Dendritic cell treated with granulocyte-macrophage colony-stimulating factor and Interleukin-4, amounts not matched to agents 40 ng/mL and 50 ng/mL, for 4 days (primary cell): ENCODE data around the gene SARNP.

Experiments
- H3K27ac Mint-ChIP-seq: one replicate; pipeline ENCODE4 v1.8.0; 2022; ENCODE audit warnings: mild to moderate bottlenecking, mixed read lengths
- H3K27me3 Mint-ChIP-seq: one replicate; pipeline ENCODE4 v1.8.0; 2022; ENCODE audit warnings: mild to moderate bottlenecking, mixed read lengths
- H3K36me3 Mint-ChIP-seq: one replicate; pipeline ENCODE4 v1.8.0; 2022; ENCODE audit warnings: low read depth, mixed read lengths
- H3K4me1 Mint-ChIP-seq: one replicate; pipeline ENCODE4 v1.8.0; 2022; ENCODE audit warnings: low read depth, mixed read lengths
- H3K4me3 Mint-ChIP-seq: one replicate; pipeline ENCODE4 v1.8.0; 2022; ENCODE audit warnings: mild to moderate bottlenecking, moderate library complexity, mixed read lengths
- H3K9me3 Mint-ChIP-seq: one replicate; pipeline ENCODE4 v1.8.0; 2022; ENCODE audit warnings: mixed read lengths
- intact Hi-C: fragments of 100-400 bp; cut with micrococcal nuclease; formaldehyde crosslinking; loops from one replicate; pipeline ENCODE4 v1.15.0; 2022

The SARNP gene

DNA sequence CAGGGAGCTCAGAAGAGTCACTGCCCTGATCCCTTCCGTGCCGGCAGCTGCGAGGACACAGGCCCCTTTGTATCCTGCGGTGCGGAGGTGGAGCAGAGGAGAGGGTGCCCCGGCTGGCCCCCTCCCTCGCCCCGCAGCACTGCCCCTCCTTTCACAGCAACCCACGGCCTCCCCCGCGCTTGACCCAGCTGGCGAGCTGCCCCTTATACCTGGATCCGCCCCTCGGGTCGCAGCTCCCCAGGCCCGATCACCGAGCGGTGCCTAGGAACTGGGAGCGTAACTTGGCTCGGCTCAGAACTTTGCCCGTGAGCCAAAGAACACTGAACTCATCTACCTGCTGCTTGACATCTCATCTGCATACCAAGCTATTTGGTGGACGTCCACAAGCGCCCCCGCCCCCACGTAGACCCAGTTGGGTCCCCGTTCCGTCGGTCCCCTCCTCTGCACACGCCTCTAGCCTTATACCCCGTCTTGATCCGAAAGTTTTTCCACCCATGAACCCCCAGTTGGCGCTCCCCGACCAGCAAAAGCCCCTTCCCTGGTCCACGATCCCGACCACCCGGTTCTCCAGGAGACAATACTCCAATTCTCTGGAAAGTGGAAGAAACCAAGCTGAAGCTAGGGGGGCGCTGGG lies 12.6 kb upstream of the SARNP start:
- peaks cover 48% of the 10 kb centered on the region for H3K36me3 Mint-ChIP-seq
- no peaks in the 10 kb centered on the region for H3K9me3 Mint-ChIP-seq
- peaks cover 77% of the 10 kb centered on the region for H3K4me1 Mint-ChIP-seq
- peak overlapping the region; percentile 98 for H3K27ac Mint-ChIP-seq
- peak overlapping the region; percentile 98 for H3K4me3 Mint-ChIP-seq
- no peaks in the 10 kb centered on the region for H3K27me3 Mint-ChIP-seq
- intact Hi-C loops, result loop anchor here (1.0 kb wide), 3 partner anchors 12 to 97 kb away; partner anchors contain the start of genes ORMDL2 and PYM1

DNA sequence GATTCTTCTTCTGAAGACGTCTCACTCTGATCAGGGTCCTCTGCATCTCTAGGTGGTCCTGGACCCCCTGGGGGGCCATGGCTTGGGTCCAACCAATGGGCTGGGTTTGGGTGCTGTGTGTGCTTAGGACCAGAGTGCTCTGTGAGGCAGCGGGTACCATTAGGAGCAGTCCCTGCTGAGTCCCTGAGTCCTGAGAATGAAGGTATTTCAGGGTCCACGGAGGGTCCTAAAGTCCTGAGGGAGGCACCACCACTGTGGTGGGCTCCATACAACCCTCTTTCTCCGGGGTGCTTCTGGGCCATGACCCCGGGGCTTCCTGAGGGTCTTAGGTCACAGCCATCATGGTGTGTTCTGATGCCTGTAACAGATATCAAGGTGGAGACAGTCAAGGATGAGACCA lies 10.8 kb upstream of the SARNP start:
- Mint-ChIP-seq H3K27ac (peak overlapping the region; percentile 98), H3K27me3 (no peaks in the 10 kb centered on the region), H3K36me3 (peaks cover 43% of the 10 kb centered on the region), H3K4me3 (peak overlapping the region; percentile 98), H3K9me3 (no peaks in the 10 kb centered on the region), H3K4me1 (peaks cover 77% of the 10 kb centered on the region)
- intact Hi-C loops, result no loop called here

DNA sequence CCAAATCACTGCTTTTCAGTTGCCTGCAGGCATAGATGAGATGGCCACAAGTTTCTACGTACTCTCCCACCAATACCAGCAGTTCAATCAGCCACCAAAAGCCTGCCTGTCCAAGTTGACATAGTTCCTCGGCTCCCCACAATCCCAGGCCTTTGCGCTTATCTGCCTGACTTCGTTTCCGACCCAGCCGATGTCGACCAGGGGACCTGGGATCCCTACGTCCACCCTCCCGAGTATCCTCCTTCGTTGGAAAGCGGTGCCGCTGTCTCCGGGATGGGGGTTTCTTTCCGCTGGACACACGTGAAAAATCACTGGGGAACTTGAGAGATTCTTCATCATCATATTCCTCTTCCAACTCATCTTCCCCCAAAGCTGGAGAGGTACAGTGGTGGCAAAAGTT lies 10.3 kb upstream of the SARNP start:
- Mint-ChIP-seq H3K27ac (peak overlapping the region; percentile 98), H3K27me3 (no peaks in the 10 kb centered on the region), H3K4me1 (peaks cover 78% of the 10 kb centered on the region), H3K4me3 (peak overlapping the region; percentile 42), H3K9me3 (no peaks in the 10 kb centered on the region), H3K36me3 (peaks cover 46% of the 10 kb centered on the region)
- intact Hi-C loops, result no loop called here

DNA sequence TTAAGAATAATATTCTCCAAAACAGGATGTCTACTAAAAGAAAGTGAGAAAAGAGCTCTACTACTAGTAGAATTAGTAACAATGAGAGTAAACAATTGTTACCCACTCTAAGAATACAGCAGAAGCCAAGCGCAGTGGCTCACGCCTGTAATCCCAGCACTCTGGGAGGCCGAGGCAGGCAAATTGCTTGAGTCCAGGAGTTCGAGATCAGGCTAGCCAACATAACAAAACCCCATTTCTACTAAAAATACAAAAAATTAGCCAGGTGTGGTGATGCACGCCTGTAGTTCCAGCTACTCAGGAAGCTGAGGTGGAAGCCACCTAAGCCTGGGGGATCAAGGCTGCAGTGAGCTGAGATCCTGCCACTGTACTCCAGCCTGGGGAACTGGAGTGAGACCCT lies 7.2 kb upstream of the SARNP start:
- intact Hi-C loops, result no loop called here
- H3K9me3 Mint-ChIP-seq, result no peaks in the 10 kb centered on the region
- peak overlapping the region; percentile 19 for H3K27ac Mint-ChIP-seq
- peaks cover 56% of the 10 kb centered on the region for H3K4me1 Mint-ChIP-seq
- H3K4me3 Mint-ChIP-seq, result no peak overlapping the region
- no peaks in the 10 kb centered on the region for H3K27me3 Mint-ChIP-seq
- H3K36me3 Mint-ChIP-seq, result peaks cover 66% of the 10 kb centered on the region

DNA sequence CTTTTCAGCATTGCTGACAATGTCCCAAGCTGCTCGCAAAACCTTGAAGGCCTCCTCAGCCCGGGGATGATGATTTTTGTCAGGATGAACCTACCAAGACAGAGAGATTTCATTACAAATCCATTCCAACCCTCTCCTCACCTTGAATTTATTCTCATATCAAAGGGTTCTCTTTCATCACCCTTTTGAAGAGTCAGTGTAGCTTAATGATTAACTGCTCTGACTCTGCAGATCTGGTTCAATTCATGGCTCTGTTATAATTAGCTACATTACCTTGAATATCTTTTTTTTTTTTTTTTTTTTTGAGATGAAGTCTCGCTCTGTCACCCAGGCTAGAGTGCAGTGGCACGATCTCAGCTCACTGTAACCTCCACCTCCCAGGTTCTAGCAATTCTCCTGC lies 5.9 kb upstream of the SARNP start:
- Mint-ChIP-seq H3K9me3 (no peaks in the 10 kb centered on the region), H3K27ac (no peak overlapping the region), H3K36me3 (peaks cover 73% of the 10 kb centered on the region), H3K27me3 (no peaks in the 10 kb centered on the region), H3K4me1 (peaks cover 65% of the 10 kb centered on the region), H3K4me3 (no peak overlapping the region)
- intact Hi-C loops, result no loop called here

DNA sequence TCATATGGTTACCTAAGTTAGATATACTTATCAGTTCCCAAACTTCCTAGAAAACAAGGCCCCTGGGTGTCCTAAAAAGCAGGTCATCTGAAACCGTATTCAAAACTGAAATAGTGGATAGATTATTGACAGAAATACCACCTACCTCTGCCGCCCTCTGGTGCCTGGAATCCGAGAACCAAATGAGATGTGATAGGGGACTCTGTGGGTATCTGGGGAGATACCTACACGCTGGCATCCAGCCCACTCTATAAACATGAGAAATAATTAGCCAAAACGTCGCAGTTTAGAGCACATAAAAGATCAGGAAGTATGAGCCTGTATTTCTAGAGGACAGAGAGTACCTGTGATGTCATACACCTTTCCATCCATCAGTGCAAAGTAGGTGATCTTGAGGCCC lies 4.7 kb upstream of the SARNP start:
- Mint-ChIP-seq H3K27ac (no peak overlapping the region), H3K4me3 (no peak overlapping the region), H3K9me3 (no peaks in the 10 kb centered on the region), H3K4me1 (peaks cover 53% of the 10 kb centered on the region), H3K27me3 (no peaks in the 10 kb centered on the region), H3K36me3 (peaks cover 62% of the 10 kb centered on the region)
- intact Hi-C loops, result no loop called here

DNA sequence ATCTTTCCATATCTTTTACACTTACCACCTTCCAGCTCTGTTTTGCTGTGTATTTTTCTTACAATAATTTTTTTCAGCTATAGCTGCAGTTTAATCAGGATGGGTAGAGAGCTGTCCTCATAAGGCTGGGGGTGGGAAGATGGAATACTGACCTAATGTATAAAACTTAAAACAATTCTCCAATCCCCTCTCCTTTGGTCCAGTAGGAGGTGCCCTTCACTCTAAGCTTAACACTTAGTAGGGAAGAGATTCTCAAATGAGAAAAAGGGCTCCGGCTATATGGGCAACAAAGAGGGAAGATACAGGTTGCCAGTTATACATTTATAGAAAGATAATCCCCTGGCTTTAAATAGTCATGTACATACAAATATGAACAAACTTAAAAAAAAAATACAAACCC lies 3.2 kb upstream of the SARNP start:
- Mint-ChIP-seq H3K36me3 (peaks cover 57% of the 10 kb centered on the region), H3K4me3 (no peak overlapping the region), H3K27ac (no peak overlapping the region), H3K9me3 (no peaks in the 10 kb centered on the region), H3K27me3 (no peaks in the 10 kb centered on the region), H3K4me1 (peaks cover 38% of the 10 kb centered on the region)
- intact Hi-C loops, result no loop called here

DNA sequence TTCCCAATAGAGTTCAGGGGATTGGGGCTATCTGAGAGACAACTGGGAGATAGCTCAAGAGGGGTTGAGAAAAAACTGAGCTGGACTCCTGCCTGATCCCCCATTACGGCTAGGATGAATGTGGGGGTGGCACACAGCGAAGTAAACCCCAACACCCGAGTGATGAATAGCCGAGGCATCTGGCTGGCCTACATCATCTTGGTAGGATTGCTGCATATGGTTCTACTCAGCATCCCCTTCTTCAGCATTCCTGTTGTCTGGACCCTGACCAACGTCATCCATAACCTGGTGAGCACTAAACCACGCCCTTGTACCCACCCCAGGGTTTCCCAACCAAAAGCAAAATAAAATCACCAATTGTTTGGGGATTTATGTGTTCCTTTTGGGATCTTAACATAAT lies 1.4 kb upstream of the SARNP start:
- Mint-ChIP-seq H3K36me3 (peaks cover 71% of the 10 kb centered on the region), H3K4me3 (no peak overlapping the region), H3K4me1 (peaks cover 34% of the 10 kb centered on the region), H3K27me3 (no peaks in the 10 kb centered on the region), H3K27ac (no peak overlapping the region), H3K9me3 (no peaks in the 10 kb centered on the region)
- intact Hi-C loops, result loop anchor here (1.0 to 10.0 kb wide), 3 partner anchors 10 to 286 kb away; partner anchors contain the start of genes DNAJC14 and PA2G4

DNA sequence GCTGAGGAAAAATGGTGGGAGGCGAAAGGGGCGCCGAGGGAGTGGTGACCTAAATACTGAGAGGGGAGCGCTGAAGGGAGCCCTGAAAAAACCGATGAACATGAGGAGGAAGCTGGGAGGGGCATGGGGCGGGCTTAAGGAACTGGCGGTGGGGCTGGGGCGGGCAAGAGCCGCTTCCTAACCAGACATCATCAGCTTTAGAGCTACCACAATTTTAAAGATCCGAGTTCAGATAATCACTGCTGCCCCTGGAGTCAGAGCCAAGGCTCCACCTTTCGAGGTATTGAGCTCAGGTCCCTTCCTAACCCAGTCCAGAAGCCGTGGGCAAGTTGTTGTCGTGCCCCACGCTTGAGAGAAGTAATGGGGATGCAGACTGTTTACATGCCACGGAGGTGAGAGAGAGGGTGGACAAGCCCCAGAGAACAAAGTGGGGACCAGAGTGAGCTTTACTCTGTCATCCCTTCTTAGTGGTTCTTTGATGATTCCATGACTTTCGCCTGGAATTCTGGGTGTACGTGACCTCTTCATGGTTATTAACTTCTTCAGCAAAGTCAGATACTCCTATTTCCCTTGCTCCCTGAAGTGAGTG lies 710 bp upstream of the SARNP start:
- H3K27me3 Mint-ChIP-seq, result no peaks in the 10 kb centered on the region

DNA sequence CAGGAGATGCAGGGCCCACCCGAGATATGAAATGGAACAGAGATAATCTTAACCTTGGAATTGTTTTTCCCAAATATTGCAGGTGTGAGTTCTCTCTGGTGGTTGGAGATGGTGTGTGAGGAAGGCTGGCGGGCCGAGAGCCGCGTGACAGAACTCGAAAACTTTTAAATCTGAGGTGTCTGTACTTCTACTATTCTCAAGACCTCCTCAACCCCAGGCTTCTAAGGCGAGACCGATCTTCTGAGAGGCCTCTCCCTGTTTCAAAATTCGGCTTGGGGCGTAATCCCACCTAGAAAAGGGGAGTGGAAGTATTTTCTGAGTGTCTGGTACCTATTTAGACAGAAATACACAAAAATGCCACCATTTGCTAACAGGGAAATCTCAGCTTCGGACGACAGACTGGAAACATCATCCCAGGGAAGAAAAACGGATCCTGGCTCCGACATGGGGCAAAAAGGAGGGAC lies 611 bp downstream of the SARNP start:
- H3K9me3 Mint-ChIP-seq, result no peaks in the 10 kb centered on the region
- no peak overlapping the region for H3K27ac Mint-ChIP-seq
- intact Hi-C loops, result loop anchor here (1.0 to 10.0 kb wide), 4 partner anchors 30 to 288 kb away; partner anchors contain the start of genes PA2G4 and PYM1
- peaks cover 42% of the 10 kb centered on the region for H3K4me1 Mint-ChIP-seq
- H3K27me3 Mint-ChIP-seq, result no peaks in the 10 kb centered on the region
- H3K4me3 Mint-ChIP-seq, result no peak overlapping the region
- peaks cover 67% of the 10 kb centered on the region for H3K36me3 Mint-ChIP-seq

More for the DNA sequence above, 710 bp upstream of the SARNP start:
- intact Hi-C loops, result loop anchor here (1.0 to 10.0 kb wide), 3 partner anchors 11 to 287 kb away; partner anchors contain the start of genes DNAJC14 and PA2G4
- no peaks in the 10 kb centered on the region for H3K9me3 Mint-ChIP-seq
- no peak overlapping the region for H3K4me3 Mint-ChIP-seq
- peaks cover 32% of the 10 kb centered on the region for H3K4me1 Mint-ChIP-seq
- peaks cover 68% of the 10 kb centered on the region for H3K36me3 Mint-ChIP-seq
- H3K27ac Mint-ChIP-seq, result no peak overlapping the region

DNA sequence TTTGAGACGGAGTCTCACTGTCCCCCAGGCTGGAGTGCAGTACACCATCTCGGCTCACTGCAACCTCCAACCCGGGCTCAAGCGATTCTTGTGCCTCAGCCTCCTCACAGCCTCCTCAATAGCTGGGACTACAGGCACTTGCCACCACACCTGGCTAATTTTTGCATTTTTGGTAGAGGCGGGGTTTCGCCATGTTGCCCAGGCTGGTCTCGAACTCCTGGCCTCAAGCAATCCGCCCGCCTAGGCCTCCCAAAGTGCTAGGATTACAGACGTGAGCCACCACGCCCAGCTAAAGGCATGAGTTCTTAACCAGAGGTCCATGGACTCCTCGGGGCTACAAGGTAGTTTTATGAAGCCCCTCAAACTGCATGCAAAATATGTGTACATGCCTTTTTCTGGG lies 2.1 kb downstream of the SARNP start:
- H3K4me1 Mint-ChIP-seq, result peaks cover 49% of the 10 kb centered on the region
- H3K4me3 Mint-ChIP-seq, result no peak overlapping the region
- H3K27me3 Mint-ChIP-seq, result no peaks in the 10 kb centered on the region
- peaks cover 61% of the 10 kb centered on the region for H3K36me3 Mint-ChIP-seq
- H3K9me3 Mint-ChIP-seq, result no peaks in the 10 kb centered on the region
- no peak overlapping the region for H3K27ac Mint-ChIP-seq
- intact Hi-C loops, result loop anchor here (5.0 to 10.0 kb wide), 2 partner anchors 127 to 289 kb away; partner anchors contain the start of gene PA2G4

DNA sequence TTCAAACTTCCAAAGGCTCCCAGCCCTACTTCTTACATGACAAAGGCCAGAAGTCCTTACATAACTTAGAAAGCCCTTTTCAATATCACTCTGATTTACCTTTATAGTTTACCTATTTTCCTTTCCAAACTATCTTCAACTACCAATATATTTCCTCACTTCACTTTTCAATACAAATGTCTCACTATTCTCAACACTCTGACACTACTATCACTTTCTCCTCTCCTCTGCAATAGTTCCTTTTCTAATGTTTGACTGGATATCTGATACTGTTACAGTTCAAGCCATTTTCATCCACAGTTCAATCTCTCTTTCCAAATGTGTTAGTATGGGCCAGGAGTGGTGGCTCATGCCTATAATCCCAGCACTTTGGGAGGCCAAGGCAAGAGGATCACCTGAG lies 3.3 kb downstream of the SARNP start:
- Mint-ChIP-seq H3K4me3 (no peak overlapping the region), H3K4me1 (peaks cover 37% of the 10 kb centered on the region), H3K27me3 (no peaks in the 10 kb centered on the region), H3K36me3 (peaks cover 61% of the 10 kb centered on the region), H3K9me3 (no peaks in the 10 kb centered on the region), H3K27ac (no peak overlapping the region)
- intact Hi-C loops, result loop anchor here (10.0 kb wide), 1 partner anchor 291 kb away; the partner anchor contains the start of gene PA2G4

DNA sequence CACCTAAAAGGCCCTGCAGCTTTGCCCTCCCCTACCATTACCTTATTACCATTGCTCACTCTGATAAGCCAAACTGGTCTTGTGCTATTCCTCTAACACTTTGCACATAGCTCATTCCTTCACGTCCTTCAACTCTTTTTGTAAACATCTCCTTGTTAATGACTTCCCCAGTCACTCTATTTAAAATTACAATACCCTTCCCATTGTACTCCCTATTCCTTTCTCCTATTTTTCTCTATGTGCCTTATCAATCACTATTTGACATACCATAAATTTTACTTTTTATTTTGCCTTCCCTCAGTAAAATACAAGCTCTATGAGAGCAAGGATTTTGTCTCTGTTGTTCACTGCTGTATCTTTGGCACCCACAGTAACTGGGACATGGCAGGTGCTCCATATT lies 5.4 kb downstream of the SARNP start:
- intact Hi-C loops, result loop anchor here (10.0 kb wide), 1 partner anchor 293 kb away; the partner anchor contains the start of gene PA2G4
- no peaks in the 10 kb centered on the region for H3K27me3 Mint-ChIP-seq
- peaks cover 33% of the 10 kb centered on the region for H3K4me1 Mint-ChIP-seq
- no peaks in the 10 kb centered on the region for H3K9me3 Mint-ChIP-seq
- H3K27ac Mint-ChIP-seq, result no peak overlapping the region
- peaks cover 69% of the 10 kb centered on the region for H3K36me3 Mint-ChIP-seq
- H3K4me3 Mint-ChIP-seq, result no peak overlapping the region

DNA sequence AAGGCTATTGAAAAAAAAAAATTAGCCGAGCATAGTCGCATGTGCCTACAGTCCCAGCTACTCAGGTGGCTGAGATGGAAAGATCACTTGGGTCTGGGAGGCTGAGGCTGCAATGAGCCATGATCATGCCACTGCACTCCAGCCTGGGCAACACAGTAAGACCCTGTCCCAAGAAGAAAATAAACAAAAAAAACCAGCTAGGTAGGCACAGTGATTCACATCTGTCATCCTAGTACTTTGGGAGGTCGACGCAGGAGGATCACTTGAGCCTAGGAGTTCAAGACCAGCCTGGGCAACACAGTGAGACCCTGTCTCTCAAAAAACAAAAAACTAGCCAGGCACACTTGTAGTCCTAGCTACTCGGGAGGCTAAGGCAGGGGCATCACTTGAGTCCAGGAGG lies 8.2 kb downstream of the SARNP start:
- intact Hi-C loops, result no loop called here
- no peaks in the 10 kb centered on the region for H3K27me3 Mint-ChIP-seq
- peaks cover 67% of the 10 kb centered on the region for H3K36me3 Mint-ChIP-seq
- no peaks in the 10 kb centered on the region for H3K9me3 Mint-ChIP-seq
- no peak overlapping the region for H3K27ac Mint-ChIP-seq
- H3K4me1 Mint-ChIP-seq, result peaks cover 30% of the 10 kb centered on the region
- H3K4me3 Mint-ChIP-seq, result no peak overlapping the region
